Endodermal cell (in vitro differentiated cells): ENCODE data around the gene DEGS2. TPM values are rescaled to one million over a fixed set of nuclear protein-coding genes. Genes with fewer than 3 reads are reported as not detected.
"Not testable (repeated sequence)": the region's sequence is repeated elsewhere in the genome, so short reads cannot be mapped to it uniquely, and the experiment has no call there.

ENCODE experiments used
- DNase-seq: peaks from one replicate; pipeline ENCODE4 v3.0.0-alpha.2; 2017
- H3K27ac ChIP-seq: 2 replicates; pipeline ENCODE4 v1.5.1; 2013; ENCODE audit warnings: mild to moderate bottlenecking, low read depth, low read length, moderate library complexity
- H3K27me3 ChIP-seq: 2 replicates; pipeline ENCODE4 v1.6.1; 2013; ENCODE audit warnings: mild to moderate bottlenecking, low read length, moderate library complexity; ENCODE audit not compliant: insufficient read depth, control insufficient read depth, poor library complexity, severe bottlenecking
- H3K36me3 ChIP-seq: 2 replicates; pipeline ENCODE4 v1.7.0; 2013; ENCODE audit warnings: mild to moderate bottlenecking, low read length, moderate library complexity; ENCODE audit not compliant: control insufficient read depth, insufficient read depth
- H3K4me1 ChIP-seq: one replicate; pipeline ENCODE4 v1.7.0; 2013; ENCODE audit warnings: low read length; ENCODE audit not compliant: control insufficient read depth, insufficient read depth
- H3K4me3 ChIP-seq: 2 replicates; pipeline ENCODE4 v1.5.1; 2013; ENCODE audit warnings: mild to moderate bottlenecking, low read length, moderate library complexity
- H3K9ac ChIP-seq: 2 replicates; pipeline ENCODE4 v1.6.1; 2013; ENCODE audit warnings: mild to moderate bottlenecking, low read length, moderate library complexity; ENCODE audit not compliant: poor library complexity, severe bottlenecking; ENCODE audit errors: extremely low read depth
- H3K9me3 ChIP-seq: 2 replicates; pipeline ENCODE4 v1.6.1; 2013; ENCODE audit warnings: mild to moderate bottlenecking, low read length, moderate library complexity; ENCODE audit not compliant: control insufficient read depth
- H3K27ac Mint-ChIP-seq: 2 replicates; pipeline ENCODE4 v1.8.0; 2020; ENCODE audit warnings: mixed read lengths
- H3K27me3 Mint-ChIP-seq: 2 replicates; pipeline ENCODE4 v1.8.0; 2021; ENCODE audit warnings: mild to moderate bottlenecking, mixed read lengths; ENCODE audit not compliant: insufficient read depth
- H3K36me3 Mint-ChIP-seq: 2 replicates; pipeline ENCODE4 v1.8.0; 2020; ENCODE audit warnings: low read depth, mixed read lengths
- H3K4me1 Mint-ChIP-seq: 2 replicates; pipeline ENCODE4 v1.8.0; 2020; ENCODE audit warnings: mixed read lengths
- H3K4me3 Mint-ChIP-seq: 2 replicates; pipeline ENCODE4 v1.8.0; 2020; ENCODE audit warnings: mild to moderate bottlenecking, moderate library complexity, mixed read lengths
- H3K9me3 Mint-ChIP-seq: 2 replicates; pipeline ENCODE4 v1.8.0; 2020; ENCODE audit warnings: mild to moderate bottlenecking, mixed read lengths
- WGBS, 2 experiments: methylation state at CpG; one replicate each; pipeline versions ENCODE4 v1.1.5 to v1.1.7; 2013; ENCODE audit warnings: missing lambda C conversion rate in 2 of 2, mixed read lengths in 1 of 2; ENCODE audit not compliant: insufficient coverage in 1 of 2, insufficient read length in 1 of 2; 5-methylcytosine and 5-hydroxymethylcytosine counted together
- long read RNA-seq, 4 experiments: library from polyadenylated mRNA in 2 of 4; library from RNA in 1 of 4; library from capped mRNA in 1 of 4; stranded (forward) in 3 of 4; unstranded in 1 of 4; transcript quantifications; one replicate each; pipeline ENCODE4 v2.0.0, GENCODE V29; 2020 to 2021; ENCODE audit warnings: inconsistent platforms in 1 of 4
- polyA plus RNA-seq, 2 experiments: library from polyadenylated mRNA; stranded (reverse); fragments of 50-300 nt; gene quantifications; one replicate each; pipeline ENCODE4 v1.2.3, GENCODE V29; 2013
- total RNA-seq, 2 donors: library from RNA; stranded (reverse); fragmentation: NEBNext Ultra II Directional in 1 of 2; extraction: Animal tissue kit (Norgen Biotek cat#: 25700) in 1 of 2; gene quantifications; 2 replicates in 1 of 2; 3 replicates in 1 of 2; pipeline ENCODE4 v1.2.1, GENCODE V29; 2021
- TF ChIP-seq, protein P1 (sequence below): fragments of 200-600 bp; sonication (generic); conservative IDR thresholded peaks from 2 replicates; pipeline ENCODE4 v1.5.0; 2021; ENCODE audit warnings: antibody characterized with exemption, mild to moderate bottlenecking

The DEGS2 gene
- total RNA-seq, result under 1 TPM; 0.18 to 0.24 TPM
- 0.28 TPM for polyA plus RNA-seq (2013, experiment 1 of 2)
- 0.21 TPM for polyA plus RNA-seq (2013, experiment 2 of 2)
- long read RNA-seq, experiment 1, partial matches to known transcripts, result 1 of 1 reads
- long read RNA-seq, experiment 1, other reads (novel, unspliced or antisense), result 0 of 1 reads
- long read RNA-seq, experiment 2, partial matches to known transcripts, result 0 of 1 reads
- long read RNA-seq, experiment 2, other reads (novel, unspliced or antisense), result 1 of 1 reads
- long read RNA-seq, experiment 3, result 0 reads
- long read RNA-seq, experiment 4, result 0 reads

DNA sequence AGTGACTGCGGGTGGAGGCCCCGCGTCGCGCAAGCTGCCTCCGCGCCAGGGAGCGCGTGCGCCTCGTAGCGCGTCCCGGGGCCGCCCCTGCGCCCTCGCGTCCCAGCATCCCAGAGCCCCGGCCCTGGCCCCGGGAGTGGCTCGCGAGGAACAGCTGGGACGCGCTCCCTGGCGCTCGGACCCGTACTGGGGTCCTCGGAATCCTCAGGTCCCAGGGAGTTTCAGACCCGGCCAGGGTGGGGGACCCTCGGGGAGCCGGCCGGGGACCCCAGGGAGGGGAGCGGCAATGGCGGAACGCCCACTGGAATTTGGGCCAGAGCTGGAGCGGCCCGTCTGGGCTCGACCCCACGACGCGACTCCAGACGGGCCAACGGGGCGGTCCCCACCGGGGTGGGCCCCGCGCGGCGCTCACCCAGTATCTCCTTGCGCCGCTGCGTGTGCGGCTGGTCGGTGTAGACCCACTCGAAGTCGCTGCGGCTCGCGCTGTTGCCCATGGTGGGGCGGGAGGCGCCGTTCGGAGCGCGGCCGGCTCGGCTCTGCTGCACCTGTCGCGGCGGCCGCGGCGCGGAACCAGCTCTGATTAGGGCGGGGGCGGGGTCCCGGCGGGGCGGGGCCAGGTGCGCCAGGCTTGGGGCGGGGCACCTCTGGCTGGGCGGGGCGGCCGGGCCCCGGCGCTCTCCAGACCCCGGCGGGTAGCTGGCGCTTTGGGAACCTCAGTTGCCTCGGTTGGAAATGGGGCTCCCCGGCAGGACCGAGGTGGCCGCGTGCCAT, at the start of gene DEGS2:
Gene DEGS2, minus strand, starts transcription at position 552 of the 771 bp plus-strand sequence. Its CDS starts 58 bp downstream, at position 494.
- Histone ChIP-seq H3K27me3 (peaks cover 67% of the 10 kb centered on the region), H3K9me3 (no peaks in the 10 kb centered on the region), H3K9ac (no peak within 1 kb of the TSS), H3K4me1 (no peaks in the 10 kb centered on the region), H3K27ac (no peak within 1 kb of the TSS), H3K36me3 (no peaks in the 10 kb centered on the region), H3K4me3 (peak within 1 kb of the TSS; percentile 66)
- Mint-ChIP-seq H3K9me3 (peaks cover 4% of the 10 kb centered on the region), H3K4me1 (peaks cover 6% of the 10 kb centered on the region), H3K27ac (no peak within 1 kb of the TSS), H3K27me3 (peaks cover 83% of the 10 kb centered on the region), H3K36me3 (peaks cover 2% of the 10 kb centered on the region), H3K4me3 (peak within 1 kb of the TSS; percentile 37)
- DNase-seq, result peak; percentile 94
- TF ChIP-seq, protein P1, sequence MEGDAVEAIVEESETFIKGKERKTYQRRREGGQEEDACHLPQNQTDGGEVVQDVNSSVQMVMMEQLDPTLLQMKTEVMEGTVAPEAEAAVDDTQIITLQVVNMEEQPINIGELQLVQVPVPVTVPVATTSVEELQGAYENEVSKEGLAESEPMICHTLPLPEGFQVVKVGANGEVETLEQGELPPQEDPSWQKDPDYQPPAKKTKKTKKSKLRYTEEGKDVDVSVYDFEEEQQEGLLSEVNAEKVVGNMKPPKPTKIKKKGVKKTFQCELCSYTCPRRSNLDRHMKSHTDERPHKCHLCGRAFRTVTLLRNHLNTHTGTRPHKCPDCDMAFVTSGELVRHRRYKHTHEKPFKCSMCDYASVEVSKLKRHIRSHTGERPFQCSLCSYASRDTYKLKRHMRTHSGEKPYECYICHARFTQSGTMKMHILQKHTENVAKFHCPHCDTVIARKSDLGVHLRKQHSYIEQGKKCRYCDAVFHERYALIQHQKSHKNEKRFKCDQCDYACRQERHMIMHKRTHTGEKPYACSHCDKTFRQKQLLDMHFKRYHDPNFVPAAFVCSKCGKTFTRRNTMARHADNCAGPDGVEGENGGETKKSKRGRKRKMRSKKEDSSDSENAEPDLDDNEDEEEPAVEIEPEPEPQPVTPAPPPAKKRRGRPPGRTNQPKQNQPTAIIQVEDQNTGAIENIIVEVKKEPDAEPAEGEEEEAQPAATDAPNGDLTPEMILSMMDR, result no peak
- WGBS, 2 experiments, result 2 to 3% methylated on average over 27 to 94 of the region's 94 CpGs

DNA sequence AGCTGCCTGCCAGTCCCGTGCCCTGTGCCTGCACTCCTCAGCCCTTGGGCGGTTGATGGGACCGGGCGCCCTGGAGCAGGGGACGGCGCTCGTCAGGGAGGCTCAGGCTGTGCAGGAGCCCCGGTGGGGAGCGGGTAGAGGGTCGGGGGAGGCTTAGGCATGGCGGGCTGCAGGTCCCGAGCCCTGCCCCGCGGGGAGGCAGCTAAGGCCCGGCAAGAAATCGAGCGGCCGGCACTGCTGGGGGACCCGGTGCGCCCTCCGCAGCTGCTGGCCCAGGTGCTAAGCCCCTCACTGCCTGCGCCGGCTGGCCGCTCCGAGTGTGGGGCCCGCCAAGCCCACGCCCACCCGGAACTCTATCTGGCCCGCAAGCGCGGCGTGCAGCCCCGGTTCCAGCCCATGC, 48.7 kb upstream of the DEGS2 start:
- H3K9me3 Mint-ChIP-seq, H3K27me3 ChIP-seq, H3K9ac ChIP-seq, H3K4me1 ChIP-seq, H3K27ac Mint-ChIP-seq, H3K9me3 ChIP-seq, H3K27ac ChIP-seq, H3K27me3 Mint-ChIP-seq, H3K4me1 Mint-ChIP-seq, DNase-seq, H3K4me3 Mint-ChIP-seq, H3K4me3 ChIP-seq, H3K36me3 ChIP-seq: not testable (repeated sequence)
- WGBS, 2 experiments, result 94 to 100% methylated on average over 12 to 33 of the region's 33 CpGs
- H3K36me3 Mint-ChIP-seq, result peaks cover 15% of the 10 kb centered on the region

DNA sequence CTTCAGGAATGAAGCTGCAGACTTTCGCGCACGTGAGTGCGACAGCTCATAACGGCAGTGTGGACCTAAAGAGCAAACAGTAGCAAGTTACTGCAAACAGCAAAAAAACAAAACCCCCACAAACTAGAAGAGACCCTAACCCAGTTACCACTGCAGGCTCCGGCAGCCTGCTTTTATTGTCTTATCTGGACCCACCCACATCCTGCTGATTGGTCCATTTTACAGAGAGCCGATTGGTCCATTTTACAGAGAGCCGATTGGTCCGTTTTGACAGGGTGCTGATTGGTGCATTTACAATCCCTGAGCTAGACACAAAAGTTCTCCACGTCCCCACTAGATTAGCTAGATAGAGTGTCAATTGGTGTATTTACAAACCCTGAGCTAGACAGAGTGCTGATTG, 48.1 kb upstream of the DEGS2 start:
- H3K27me3 ChIP-seq, H3K27me3 Mint-ChIP-seq, H3K36me3 ChIP-seq, H3K27ac Mint-ChIP-seq, H3K4me3 Mint-ChIP-seq, H3K4me3 ChIP-seq, H3K9me3 Mint-ChIP-seq, H3K27ac ChIP-seq, H3K4me1 ChIP-seq, H3K9ac ChIP-seq, H3K4me1 Mint-ChIP-seq, DNase-seq, H3K9me3 ChIP-seq: not testable (repeated sequence)
- peaks cover 15% of the 10 kb centered on the region for H3K36me3 Mint-ChIP-seq
- WGBS, 2 experiments, result 95% methylated on average over 2 to 10 of the region's 10 CpGs

DNA sequence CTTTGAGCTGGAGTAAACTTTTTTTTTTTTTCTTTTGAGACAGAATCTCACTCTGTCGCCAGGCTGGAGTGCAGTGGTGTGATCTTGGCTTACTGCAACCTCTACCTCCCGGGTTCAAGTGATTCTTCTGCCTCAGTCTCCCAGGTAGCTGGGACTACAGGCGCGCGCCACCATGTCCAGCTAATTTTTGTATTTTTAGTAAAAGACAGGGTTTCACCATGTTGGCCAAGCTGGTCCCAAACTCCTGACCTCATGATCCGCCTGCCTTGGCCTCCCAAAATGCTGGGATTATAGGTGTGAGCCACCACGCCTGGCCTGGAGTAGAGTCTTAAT, 45.4 kb upstream of the DEGS2 start:
- not testable (repeated sequence) for H3K9me3 Mint-ChIP-seq
- H3K36me3 Mint-ChIP-seq, result peaks cover 15% of the 10 kb centered on the region
- 92 to 93% methylated on average over 7 of the region's 7 CpGs for WGBS, 2 experiments

More for the DNA sequence above, 45.4 kb upstream of the DEGS2 start:
- not testable (repeated sequence) for H3K36me3 ChIP-seq, DNase-seq, H3K4me3 ChIP-seq, H3K4me1 Mint-ChIP-seq, H3K4me1 ChIP-seq, H3K27me3 ChIP-seq, H3K27ac Mint-ChIP-seq, H3K9me3 ChIP-seq, H3K27ac ChIP-seq, H3K27me3 Mint-ChIP-seq, H3K4me3 Mint-ChIP-seq, H3K9ac ChIP-seq
